ENCODE results near the gene CEP290. TPM values are rescaled to one million over a fixed set of nuclear protein-coding genes. Genes with fewer than 3 reads are reported as not detected.

The CEP290 gene
- total RNA-seq, 1 donor from 2014 or later = 6.6 TPM

- Histone ChIP-seq H3K27me3 (ENCODE audit: control insufficient read depth, insufficient read depth, low read length) (no peaks in the 10 kb centered on the region), H3K4me3 (ENCODE audit: low read depth, low read length) (no peak overlapping the region), H3K36me3 (ENCODE audit: control insufficient read depth, insufficient read depth, low read length) (peaks cover 1% of the 10 kb centered on the region)
- TF ChIP-seq CTCF (IDR thresholded peaks at IDR 0.05; ENCODE audit: insufficient read depth, low read length, severe bottlenecking) = no peak
- DNase-seq (ENCODE audit: low read depth) = no peak
- no peak for FAIRE-seq
These were observed 25.5 kb upstream of the CEP290 start for GRCh38 chr12:88167384-88167783.

- FAIRE-seq (no peak), DNase-seq (ENCODE audit: low read depth) (no peak)
- Histone ChIP-seq H3K36me3 (ENCODE audit: control insufficient read depth, insufficient read depth, low read length) (peaks cover 1% of the 10 kb centered on the region), H3K27me3 (ENCODE audit: control insufficient read depth, insufficient read depth, low read length) (no peaks in the 10 kb centered on the region), H3K4me3 (ENCODE audit: low read depth, low read length) (no peak overlapping the region)
- no peak for TF ChIP-seq CTCF (IDR thresholded peaks at IDR 0.05; ENCODE audit: insufficient read depth, low read length, severe bottlenecking)
These were observed 24.3 kb upstream of the CEP290 start for GRCh38 chr12:88166179-88166578.

DNA sequence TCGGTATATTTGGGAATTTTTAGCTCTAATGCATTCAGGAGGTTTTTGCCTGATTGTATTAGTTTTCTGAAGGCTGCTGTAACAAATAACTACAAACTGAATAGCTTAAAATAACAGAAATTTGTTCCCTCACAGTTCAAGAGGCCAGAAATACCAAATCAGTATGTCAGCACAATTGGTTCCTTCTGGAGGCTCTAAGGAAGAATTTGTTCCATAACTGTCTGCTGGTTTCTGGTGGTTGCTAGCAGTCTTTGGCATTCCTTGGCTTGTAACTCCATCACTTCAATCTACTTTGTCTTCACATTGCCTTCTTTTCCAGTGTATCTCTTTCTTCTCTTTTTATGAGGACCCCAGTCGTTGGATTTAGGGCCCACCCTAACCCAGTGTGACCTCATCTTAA, 21.5 kb upstream of the CEP290 start:
- FAIRE-seq (no peak), DNase-seq (ENCODE audit: low read depth) (no peak)
- Histone ChIP-seq H3K36me3 (ENCODE audit: control insufficient read depth, insufficient read depth, low read length) (peaks cover 1% of the 10 kb centered on the region), H3K4me3 (ENCODE audit: low read depth, low read length) (no peak overlapping the region), H3K27me3 (ENCODE audit: control insufficient read depth, insufficient read depth, low read length) (no peaks in the 10 kb centered on the region)
- no peak for TF ChIP-seq CTCF (IDR thresholded peaks at IDR 0.05; ENCODE audit: insufficient read depth, low read length, severe bottlenecking)

DNA sequence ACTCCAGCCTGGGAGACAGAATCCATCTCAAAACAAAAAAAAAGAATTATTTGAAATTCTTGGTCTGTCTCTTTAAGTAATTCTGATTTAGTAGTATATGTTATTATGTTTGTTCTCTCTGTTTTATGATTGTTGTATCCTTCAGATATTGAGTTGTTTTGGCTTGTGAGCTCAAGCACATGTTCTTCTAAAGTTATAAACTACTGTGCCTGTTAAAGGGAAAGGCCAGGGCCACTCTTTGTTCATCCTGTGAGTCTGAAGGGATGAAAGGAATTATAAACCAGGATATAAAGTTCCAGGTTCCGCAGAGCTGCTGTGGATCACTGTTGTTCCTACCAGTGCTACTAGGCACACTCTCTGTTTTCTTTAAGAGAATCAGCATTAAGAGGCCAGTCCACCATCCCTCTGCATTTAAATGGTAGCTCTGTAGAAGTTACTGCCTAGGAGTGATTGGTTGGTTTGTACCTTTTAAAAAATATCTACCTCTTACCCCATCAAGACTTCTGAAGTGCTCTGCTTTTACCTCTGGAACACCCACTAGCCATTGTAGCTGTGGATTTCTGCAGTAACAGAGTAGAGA, 14.3 kb upstream of the CEP290 start:
- no peak overlapping the region for H3K4me3 ChIP-seq (ENCODE audit: low read depth, low read length)
- peaks cover 2% of the 10 kb centered on the region for H3K36me3 ChIP-seq (ENCODE audit: control insufficient read depth, insufficient read depth, low read length)
- no peak for FAIRE-seq
- TF ChIP-seq CTCF (IDR thresholded peaks at IDR 0.05; ENCODE audit: insufficient read depth, low read length, severe bottlenecking) = no peak
- DNase-seq (ENCODE audit: low read depth) = no peak
- H3K27me3 ChIP-seq (ENCODE audit: control insufficient read depth, insufficient read depth, low read length) = no peaks in the 10 kb centered on the region

DNA sequence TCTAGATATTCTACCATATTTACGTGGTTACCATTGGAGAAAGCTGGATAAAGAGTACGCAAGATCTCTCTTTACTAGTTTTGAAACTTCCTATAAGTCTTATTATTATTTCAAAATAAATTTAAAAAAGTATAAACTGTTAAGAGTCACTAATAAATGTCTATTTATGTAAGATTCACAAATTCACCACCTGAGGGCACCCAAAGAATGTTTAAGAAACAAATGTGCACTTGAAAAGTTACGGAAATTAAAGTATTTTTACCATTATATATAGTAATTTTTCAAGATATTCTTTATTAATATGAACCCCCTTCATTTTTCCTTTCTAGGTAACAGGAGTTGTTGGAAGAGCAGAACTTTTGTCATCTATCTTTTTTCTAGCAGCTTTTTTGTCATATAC, 12.1 kb upstream of the CEP290 start:
- Histone ChIP-seq H3K36me3 (ENCODE audit: control insufficient read depth, insufficient read depth, low read length) (peaks cover 2% of the 10 kb centered on the region), H3K4me3 (ENCODE audit: low read depth, low read length) (no peak overlapping the region), H3K27me3 (ENCODE audit: control insufficient read depth, insufficient read depth, low read length) (no peaks in the 10 kb centered on the region)
- TF ChIP-seq CTCF (IDR thresholded peaks at IDR 0.05; ENCODE audit: insufficient read depth, low read length, severe bottlenecking) = no peak
- FAIRE-seq = no peak
- peak; percentile 35 for DNase-seq (ENCODE audit: low read depth)

DNA sequence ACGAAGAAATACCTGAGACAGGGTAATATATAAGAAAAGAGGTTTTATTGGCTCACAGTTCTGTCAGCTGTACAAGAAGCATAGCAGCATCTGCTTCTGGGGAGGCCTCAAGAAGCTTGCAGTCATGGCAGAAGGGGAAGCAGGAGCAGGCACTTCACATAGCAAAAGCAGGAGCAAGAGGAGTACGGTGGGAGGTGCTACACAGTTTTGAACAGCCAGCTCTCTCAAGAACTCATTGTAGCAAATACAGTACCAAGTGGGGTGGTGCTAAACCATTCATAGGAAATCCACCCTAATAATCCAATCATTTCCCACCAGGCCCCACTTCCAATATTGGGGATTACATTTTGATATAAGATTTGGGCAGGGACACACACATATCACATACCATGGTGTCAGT, 8.2 kb upstream of the CEP290 start:
- no peak overlapping the region for H3K4me3 ChIP-seq (ENCODE audit: low read depth, low read length)
- no peak for FAIRE-seq

More for the DNA sequence above, 8.2 kb upstream of the CEP290 start:
- no peak for TF ChIP-seq CTCF (IDR thresholded peaks at IDR 0.05; ENCODE audit: insufficient read depth, low read length, severe bottlenecking)
- Histone ChIP-seq H3K27me3 (ENCODE audit: control insufficient read depth, insufficient read depth, low read length) (no peaks in the 10 kb centered on the region), H3K36me3 (ENCODE audit: control insufficient read depth, insufficient read depth, low read length) (peaks cover 2% of the 10 kb centered on the region)
- DNase-seq (ENCODE audit: low read depth) = no peak
